ENCODE measurements around the gene ZCCHC7. TPM values are rescaled to one million over a fixed set of nuclear protein-coding genes. Genes with fewer than 3 reads are reported as not detected.

The ZCCHC7 gene
- total RNA-seq, 1 donor from 2014 or later = 20.3 TPM

DNA sequence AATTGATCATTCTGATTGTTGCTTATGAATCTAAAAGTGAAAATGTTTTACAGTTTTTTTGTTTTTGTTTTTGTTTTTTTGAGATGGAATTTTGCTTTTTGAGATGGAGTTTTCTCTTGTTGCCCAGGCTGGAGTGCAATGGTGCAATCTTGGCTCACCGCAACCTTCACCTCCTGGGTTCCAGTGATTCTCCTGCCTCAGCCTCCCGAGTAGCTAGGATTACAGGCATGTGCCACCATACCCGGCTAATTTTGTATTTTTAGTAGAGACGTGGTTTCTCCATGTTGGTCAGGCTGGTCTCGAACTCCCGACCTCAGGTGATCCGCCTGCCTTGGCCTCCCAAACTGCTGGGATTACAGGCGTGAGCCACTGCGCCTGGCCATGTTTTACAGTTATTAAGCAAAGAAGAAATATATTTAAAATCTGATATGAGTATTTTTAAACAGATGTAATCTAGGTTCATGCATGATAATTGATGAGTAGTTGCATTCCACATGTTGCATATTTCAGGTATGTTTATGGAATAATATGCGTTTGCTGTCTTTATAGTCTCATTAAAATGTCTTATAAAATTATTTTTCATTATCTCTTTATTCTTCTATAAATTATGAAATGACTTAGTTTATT is 171.4 kb downstream of the ZCCHC7 start:
- intact Hi-C loops (cut with micrococcal nuclease) = loop anchor here (10.0 kb wide), 1 partner anchor 97 kb away; no protein-coding TSS in a partner anchor

DNA sequence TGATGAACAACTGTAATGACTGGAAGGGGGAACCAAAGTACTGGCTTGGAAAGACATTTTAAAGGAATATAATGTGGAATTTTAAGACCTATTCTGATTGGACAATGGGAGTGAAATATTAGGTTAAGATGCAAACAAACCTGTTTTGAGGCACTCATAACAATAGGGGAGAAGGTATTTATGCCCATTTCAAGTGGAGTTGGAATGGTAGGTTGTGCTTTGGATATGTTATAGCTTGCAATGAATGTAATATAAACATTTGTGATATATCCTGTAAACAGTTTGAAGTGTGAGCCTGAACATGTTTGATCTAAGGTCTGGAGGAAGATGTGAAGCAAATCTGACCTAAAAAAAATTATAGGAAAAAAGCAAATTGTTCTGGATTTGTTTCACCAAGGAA is 172.5 kb downstream of the ZCCHC7 start:
- intact Hi-C loops (cut with micrococcal nuclease) = loop anchor here (10.0 kb wide), 1 partner anchor 98 kb away; no protein-coding TSS in a partner anchor

DNA sequence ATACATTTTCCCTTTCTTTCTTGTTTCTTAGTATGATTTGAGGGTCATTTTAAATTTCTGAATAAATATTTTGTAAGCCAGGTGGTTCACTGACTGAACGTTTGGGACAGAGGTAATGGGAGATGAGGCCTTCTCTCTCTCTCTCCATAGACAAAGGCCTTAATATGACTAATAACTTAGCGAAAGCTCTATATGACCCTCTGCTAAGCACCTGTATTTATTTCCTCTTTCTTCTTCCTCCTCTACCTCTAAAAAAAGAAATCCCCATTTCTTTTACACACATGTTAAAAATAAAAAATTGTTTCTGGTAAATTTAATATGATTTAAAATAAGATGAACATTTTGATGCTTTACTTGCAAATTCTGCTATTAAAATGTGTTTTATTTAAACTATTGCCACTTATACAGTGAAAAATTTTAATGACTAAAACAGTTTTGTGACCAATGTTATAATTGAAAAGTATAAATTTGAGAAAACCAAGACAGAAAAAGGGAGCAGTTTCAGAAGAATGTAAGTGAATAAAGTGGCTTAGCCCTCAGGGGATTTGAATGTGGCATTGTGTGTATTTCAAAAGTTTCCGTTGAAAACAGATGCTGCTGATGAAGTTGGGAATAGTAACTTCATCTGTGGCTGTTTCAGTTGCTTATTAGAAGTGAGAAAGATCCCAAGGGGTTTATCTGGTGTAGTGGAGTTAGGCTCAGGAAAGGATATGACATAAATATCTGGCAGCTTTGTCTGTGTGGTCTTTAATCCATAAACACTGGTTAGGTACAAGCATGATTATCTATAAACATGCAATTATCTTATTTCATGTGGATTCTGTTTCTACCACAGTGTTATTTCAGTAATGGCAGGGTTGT is 173.5 kb downstream of the ZCCHC7 start:
- intact Hi-C loops (cut with micrococcal nuclease) = loop anchor here (10.0 kb wide), 1 partner anchor 99 kb away; no protein-coding TSS in a partner anchor

DNA sequence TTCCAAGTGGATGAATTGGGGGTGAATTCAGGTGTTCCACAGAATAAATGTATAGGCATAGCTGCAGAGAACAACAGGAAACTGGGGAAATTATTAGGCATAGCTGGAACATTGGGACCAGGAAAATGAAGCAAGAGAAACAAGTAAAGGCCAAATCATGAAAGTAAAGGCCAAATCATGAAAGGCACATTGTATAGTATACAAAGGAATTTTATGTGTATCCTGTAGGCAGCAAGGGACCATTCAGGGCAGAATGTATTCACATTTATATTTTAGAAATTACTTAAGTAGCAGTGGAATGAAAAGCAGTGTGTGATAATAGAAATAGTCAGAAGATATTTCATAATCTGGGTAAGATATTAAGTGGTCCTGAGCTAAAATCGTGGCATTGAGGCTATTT is 174.8 kb downstream of the ZCCHC7 start:
- intact Hi-C loops (cut with micrococcal nuclease) = loop anchor here (10.0 kb wide), 1 partner anchor 100 kb away; no protein-coding TSS in a partner anchor

DNA sequence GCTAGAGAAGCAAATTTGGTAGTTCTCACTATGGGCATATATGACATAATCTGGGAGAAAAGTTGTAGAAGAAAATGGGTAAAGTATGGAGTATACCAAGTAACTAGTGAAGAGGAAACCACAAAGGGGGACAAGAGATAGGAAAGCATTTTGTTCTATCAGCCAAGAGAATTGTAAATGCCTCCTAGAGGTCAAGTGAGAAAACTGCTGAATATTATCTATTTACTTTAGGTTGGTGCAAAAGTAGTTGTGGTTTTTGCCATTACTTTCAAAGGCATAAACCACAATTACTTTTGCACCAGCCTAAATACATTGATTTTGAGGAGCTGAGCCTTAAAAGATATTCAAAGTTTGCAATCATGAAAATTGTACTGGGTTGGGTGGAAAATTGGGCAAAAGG is 175.4 kb downstream of the ZCCHC7 start:
- intact Hi-C loops (cut with micrococcal nuclease) = loop anchor here (10.0 kb wide), 1 partner anchor 101 kb away; no protein-coding TSS in a partner anchor

DNA sequence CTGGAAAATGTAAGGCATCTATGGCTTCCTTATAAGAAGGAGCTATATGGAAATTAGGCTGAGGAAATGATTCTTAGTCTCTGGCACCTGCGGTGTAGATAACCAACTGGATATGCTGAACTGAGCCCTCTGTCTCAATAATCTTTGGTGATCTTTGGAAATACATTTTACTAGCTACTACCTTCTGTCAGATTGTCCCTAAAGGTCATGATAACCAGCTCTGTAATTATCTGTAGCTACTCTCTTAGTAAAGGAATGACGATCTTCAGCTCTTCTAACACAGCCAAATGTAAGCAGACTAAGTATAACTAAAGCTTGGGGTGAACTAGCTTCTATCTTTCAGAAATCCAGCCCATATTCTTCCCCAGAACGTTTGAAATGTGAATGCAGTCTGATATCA is 177.2 kb downstream of the ZCCHC7 start:
- intact Hi-C loops (cut with micrococcal nuclease) = loop anchor here (10.0 kb wide), 1 partner anchor 103 kb away; no protein-coding TSS in a partner anchor

DNA sequence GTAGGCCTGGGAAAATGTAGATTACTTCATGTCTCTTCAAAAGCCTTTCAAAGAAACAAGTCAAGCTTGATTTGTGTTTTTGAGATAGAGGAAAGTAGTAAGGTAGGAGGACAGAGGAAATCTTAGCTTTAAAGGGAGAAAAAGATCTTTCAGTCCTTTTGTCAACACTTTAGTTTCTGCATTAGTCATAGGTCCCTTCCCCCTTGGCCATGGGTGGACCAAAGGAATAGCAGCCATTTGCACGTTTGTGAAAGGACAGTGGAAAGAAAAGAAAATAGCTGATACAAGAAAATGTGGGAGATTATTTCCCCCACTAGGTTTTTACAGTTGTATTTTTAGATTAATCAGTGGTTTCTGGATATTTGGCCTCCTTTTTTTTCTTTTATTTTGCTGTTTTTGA is 180.2 kb downstream of the ZCCHC7 start:
- intact Hi-C loops (cut with micrococcal nuclease) = loop anchor here (5.0 to 10.0 kb wide), 2 partner anchors 153 to 164 kb away; partner anchors contain the start of gene ZBTB5

DNA sequence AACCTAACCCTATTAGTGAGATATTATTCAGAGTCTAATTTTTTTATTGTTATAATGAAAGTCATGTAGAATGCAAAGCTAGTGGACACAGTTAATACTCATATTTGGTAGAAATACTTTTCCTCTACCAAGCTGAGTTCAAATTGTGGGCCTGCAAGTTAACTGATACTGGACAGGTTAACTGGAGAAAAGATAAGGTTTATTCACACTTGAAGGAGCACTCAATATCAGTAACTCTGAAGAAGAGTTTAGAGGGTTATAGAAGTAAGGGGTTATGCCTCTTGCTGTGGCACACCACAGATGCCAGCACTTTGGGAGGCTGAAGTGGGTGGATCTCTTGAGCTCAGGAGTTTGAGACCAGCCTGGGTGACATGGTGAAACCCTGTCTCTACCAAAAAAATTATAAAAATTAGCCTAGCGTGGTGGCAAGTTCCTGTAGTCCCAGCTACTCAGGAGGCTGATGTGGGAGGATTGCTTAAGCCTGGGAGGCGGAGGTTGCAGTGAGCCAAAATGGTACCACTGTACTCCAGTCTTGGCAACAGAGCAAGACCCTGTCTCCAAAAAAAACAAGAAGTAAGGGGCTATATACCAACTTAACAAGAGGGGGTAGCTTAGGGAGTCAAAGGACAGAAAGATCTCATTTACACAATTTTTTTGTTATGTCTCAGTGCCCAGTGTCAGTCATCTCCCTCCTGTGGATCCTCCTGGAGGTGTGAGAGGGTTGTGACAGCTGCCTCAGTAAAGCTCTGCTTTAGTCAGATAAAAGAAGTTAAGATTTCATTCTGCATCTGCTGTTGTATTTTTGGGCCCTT is 180.9 kb downstream of the ZCCHC7 start:
- intact Hi-C loops (cut with micrococcal nuclease) = loop anchor here (5.0 to 10.0 kb wide), 2 partner anchors 154 to 164 kb away; partner anchors contain the start of gene ZBTB5

DNA sequence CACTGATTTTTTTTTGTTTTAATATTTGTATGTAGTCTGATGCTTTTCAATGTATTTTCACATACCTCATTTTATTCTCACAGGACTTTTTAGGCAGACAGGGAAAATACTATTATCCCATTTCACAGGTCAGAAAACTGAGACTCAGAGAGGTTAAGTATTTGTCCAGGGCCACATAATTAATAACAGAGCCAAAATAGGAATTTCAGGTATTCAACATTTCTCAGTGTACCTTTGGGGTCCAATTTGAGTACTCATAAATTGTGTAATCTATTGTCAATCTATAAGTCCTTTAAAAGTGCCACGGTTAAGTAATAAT is 181.4 kb downstream of the ZCCHC7 start:
- intact Hi-C loops (cut with micrococcal nuclease) = loop anchor here (1.0 to 10.0 kb wide), 4 partner anchors 155 to 223 kb away; partner anchors contain the start of genes ZBTB5 and ZCCHC7

DNA sequence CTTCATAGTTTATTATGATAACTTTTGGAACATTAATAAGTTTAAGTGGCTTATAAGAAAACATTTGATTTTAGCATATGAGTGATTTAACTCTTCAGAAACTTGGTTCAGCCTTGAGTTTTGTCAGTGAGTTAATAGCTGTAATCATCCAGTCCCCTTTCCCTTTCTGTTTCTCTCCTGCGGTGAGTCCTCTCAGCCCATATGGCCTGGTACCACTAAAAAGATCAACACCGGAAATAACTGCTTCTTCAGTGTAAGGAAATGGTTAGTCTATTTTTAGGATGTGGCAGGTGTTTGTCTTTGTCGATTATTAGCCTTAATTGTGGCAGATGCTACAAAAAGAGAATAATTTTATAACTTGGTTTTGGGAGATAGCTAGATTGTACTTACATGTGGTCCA is 181.9 kb downstream of the ZCCHC7 start:
- intact Hi-C loops (cut with micrococcal nuclease) = loop anchor here (1.0 to 10.0 kb wide), 4 partner anchors 155 to 223 kb away; partner anchors contain the start of genes ZBTB5 and ZCCHC7

DNA sequence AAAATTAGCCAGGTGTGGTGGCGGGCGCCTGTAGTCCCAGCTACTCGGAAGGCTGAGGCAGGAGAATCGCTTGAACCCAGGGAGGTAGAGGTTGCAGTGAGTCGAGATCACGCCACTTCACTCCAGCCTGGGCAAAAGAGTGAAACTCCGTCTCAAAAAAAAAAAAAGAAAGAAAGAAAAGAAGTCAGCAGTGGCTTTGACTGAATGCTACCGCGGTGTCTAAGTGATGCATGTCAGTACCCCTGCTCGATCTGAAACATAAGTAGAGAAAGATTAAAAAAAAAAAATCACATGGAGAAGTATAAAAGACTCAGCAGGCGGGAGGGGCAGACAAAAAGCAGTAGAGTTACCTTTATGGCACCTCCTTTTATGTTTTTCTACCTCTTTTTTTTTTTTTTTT is 182.9 kb downstream of the ZCCHC7 start:
- intact Hi-C loops (cut with micrococcal nuclease) = loop anchor here (5.0 to 10.0 kb wide), 2 partner anchors 156 to 162 kb away; partner anchors contain the start of gene ZBTB5

DNA sequence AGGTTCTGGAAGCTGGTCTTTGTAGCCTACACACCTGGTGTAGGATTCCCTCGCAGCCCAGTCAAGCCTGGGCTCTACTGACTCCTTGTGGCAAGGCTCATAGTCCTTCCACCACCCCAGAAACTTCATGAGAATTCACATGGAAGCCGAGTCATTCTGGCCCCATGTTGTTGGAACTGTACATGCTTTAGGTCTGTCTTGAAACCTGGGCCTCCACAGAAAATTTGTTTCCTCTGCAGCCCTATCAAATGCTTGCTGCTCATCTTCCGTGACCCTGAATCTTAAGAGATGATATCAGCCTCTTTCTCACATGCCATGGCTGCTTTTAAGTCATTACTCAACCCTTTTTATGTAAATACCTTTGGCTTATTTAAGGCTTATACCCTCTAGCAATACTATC is 188.8 kb downstream of the ZCCHC7 start:
- intact Hi-C loops (cut with micrococcal nuclease) = loop anchor here (1.0 to 10.0 kb wide), 2 partner anchors 156 to 314 kb away; partner anchors contain the start of gene ZBTB5

DNA sequence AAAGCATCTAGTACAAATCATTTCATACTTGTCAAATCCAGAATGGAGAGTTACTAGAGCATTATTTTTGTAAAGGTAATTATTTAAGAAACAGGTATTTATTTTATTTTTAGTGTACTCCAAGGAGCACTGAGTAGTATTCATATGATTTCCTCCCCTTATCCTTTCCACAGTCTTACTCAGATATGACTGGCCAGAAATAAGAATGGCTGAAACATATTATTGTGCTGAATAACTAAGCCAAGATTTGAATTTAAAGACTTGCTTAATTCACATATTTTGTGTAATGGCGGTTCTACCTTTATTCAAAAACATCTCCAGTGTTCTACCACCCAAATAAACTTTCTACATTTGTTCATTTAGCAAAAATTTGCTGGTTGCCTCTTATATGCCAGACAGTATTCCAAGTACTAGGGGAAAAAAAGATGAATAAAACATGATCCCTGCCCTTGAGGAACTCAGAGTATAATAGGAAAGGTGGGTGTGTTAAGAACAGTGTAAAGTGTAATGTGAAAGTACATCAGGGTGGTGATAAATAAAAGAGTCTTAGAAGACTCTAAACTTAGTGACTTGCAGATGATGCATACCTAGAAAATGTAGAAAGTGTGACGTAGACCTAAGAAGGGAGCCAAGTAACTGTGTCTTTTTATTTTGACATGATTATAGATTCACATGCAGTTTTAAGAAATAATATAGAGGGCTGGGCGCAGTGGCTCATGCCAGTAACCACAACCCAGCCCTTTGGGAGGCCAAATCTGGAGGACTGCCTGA is 191.7 kb downstream of the ZCCHC7 start:
- intact Hi-C loops (cut with micrococcal nuclease) = no loop called here

DNA sequence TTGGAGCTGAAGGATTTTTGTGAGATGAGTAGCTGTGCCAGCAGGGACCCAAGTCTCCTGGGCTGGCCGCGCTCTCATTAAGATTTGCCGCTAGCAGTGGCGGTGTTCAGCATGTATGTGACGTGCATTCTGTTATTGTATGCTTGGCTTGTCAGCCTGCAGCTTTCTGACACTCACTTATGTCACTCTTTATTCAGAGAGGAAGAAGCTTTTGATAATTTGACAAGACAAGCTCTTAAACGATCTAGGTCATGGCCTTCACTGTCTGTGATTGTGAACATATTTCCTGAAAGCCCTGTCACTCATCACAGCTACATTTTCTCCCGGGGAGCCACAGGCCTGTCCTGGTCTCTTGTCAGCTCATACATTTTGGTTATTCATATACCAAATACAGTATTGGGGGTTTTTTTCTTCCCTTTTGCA is 203.9 kb downstream of the ZCCHC7 start:
- intact Hi-C loops (cut with micrococcal nuclease) = no loop called here

DNA sequence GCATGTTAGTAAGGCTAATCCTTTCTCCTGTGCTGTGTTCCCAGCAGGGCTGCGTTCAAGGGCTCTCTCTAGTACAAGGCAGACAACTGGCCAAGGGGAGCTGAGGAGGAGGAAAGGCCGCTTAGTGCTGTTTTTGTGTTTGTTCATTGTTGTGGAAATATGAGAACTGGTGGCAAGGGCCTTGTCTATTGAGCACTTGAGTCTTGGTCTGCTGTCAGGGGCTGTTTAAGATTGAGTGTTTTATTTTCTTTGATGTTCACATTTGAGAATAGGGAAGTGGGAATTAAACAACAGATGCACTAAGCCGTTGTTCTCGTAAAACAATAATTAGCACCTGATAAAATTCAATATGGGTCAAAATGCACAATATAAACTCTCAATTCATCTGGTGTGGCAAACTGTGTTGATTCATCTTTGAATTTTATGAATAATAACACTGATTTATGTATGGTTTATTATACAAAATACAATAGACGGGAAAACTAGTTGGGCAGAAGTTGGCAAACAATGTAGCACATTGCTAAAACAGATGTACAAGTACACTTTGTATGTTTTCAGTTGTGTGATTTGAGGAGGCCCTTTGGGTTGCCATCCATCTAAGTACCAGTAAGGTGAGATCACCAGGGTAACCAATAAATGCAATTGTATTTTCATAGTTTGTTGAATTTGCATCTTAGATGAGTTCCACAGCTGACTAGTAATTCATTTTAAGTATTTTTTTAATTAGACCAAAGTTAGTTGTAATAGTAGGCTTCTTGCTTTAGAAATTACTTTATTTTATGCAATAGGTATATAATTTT is 204.5 kb downstream of the ZCCHC7 start:
- intact Hi-C loops (cut with micrococcal nuclease) = no loop called here

DNA sequence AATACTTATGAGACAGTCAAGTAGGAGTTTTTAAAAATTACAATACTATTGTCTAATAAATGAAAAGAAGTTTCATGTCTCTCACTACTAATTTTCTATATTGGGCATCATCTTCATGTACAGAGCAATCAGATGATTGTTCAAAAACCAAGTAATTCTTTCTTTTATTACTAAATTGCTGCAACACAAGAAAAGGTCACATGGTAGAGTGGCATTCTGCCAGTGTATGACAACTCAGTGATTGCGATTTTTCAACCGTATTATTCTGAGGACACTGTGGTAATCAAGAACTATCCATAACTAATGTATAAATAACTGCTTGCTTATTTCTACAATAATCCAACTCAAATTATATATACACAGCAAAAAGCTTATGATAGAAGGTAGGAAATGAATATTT is 205.4 kb downstream of the ZCCHC7 start:
- intact Hi-C loops (cut with micrococcal nuclease) = no loop called here

DNA sequence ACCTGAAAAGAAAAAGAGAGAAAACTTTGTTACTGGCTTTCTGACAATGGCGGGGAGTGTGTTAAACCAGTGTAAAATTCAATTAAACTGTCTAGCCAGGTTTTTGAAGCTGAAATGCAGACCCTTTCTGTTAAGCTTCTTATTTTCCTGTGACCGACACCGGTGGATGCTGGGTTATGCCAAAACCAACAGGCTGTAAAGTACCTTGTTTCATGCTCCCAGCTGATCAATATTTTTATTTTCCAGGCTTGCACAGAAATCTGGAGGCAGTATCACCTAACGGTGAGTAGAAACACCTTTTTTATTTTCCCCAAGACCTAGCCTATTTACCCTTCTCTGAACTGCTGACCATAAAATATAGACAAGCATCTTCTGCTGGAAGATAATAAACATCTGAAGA is 207.2 kb downstream of the ZCCHC7 start:
- intact Hi-C loops (cut with micrococcal nuclease) = no loop called here

DNA sequence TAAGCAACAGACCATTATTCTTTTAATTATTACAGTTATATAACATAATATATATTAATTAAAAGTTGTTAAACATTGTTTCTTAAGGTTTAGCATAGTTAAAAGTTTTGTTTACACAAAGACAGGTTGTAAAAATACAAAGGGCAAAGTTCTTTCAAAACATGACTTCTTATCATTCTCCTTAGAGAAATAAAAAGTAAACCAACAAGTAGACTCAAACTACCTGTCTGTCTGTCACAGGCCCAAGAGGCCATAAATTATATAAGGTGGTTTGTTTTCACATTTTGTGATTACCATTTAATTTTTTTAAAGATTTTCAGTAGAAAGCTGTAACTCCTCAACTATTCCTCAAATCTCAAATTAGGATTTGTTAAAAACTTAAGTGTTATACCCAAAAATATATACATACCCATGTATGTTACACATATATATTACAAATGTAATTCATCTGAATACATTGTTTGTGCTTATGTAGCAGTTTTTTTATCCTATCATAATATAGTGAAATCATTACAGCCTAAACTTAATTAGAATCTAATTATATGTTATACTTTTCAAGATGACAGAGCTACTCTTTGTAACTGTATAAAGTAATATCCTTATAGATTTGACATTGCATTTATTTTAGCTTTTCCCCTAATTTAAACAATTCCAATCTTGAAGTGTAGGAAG is 208.3 kb downstream of the ZCCHC7 start:
- intact Hi-C loops (cut with micrococcal nuclease) = loop anchor here (2.0 kb wide), 1 partner anchor 334 kb away; no protein-coding TSS in a partner anchor

DNA sequence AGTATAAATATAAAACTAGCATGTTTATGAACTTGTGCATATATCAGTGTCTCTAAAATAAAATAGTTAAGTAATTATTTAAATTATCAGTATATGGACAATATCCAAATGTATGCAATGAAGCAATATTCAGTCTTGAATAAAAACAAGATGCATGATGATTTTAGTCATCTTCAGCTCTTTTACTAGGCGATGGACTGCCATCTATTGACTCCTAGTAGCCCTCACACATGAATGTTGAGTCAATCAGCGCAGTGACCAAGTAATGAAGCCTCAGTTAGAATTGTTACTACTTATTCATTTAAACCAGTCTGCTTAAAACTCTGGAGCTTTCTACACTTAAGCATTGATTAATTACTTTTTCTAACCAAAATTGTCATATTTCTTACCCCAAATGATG is 209.2 kb downstream of the ZCCHC7 start:
- intact Hi-C loops (cut with micrococcal nuclease) = loop anchor here (2.0 kb wide), 1 partner anchor 335 kb away; no protein-coding TSS in a partner anchor
